UCSD-AML1 (cell line): ENCODE measurements around the gene ARHGAP27.

Source experiments
- DNase-seq: peaks from one replicate; lab custom pipeline; 2025; ENCODE audit not compliant: unreplicated experiment; lab: John Stamatoyannopoulos, UW

Gene ARHGAP27

GRCh38 chr17:45386178-45386577 lies 46.5 kb downstream of the ARHGAP27 start:
- DNase-seq: no peak

GRCh38 chr17:45385331-45385997 lies 47.2 kb downstream of the ARHGAP27 start:
- peak; percentile 86 for DNase-seq

GRCh38 chr17:45384789-45385262 lies 47.8 kb downstream of the ARHGAP27 start:
- DNase-seq: no peak

GRCh38 chr17:45384047-45384788 lies 48.5 kb downstream of the ARHGAP27 start:
- DNase-seq: peak; percentile 44

- DNase-seq: no peak
Observed at GRCh38 chr17:45383003-45383402, 49.7 kb downstream of the ARHGAP27 start.

GRCh38 chr17:45382226-45382625 lies 50.4 kb downstream of the ARHGAP27 start:
- no peak for DNase-seq

GRCh38 chr17:45380991-45381390 lies 51.7 kb downstream of the ARHGAP27 start:
- DNase-seq: no peak

GRCh38 chr17:45380046-45380765 lies 52.5 kb downstream of the ARHGAP27 start:
- DNase-seq: no peak

GRCh38 chr17:45377401-45377800 lies 55.3 kb downstream of the ARHGAP27 start:
- DNase-seq: no peak

GRCh38 chr17:45376171-45377005 lies 56.3 kb downstream of the ARHGAP27 start:
- no peak for DNase-seq

GRCh38 chr17:45374501-45374900 lies 58.2 kb downstream of the ARHGAP27 start:
- DNase-seq: no peak

GRCh38 chr17:45372325-45372869 lies 60.3 kb downstream of the ARHGAP27 start:
- DNase-seq: no peak

GRCh38 chr17:45371414-45372324 lies 61.0 kb downstream of the ARHGAP27 start:
- no peak for DNase-seq

- DNase-seq: no peak
Observed at GRCh38 chr17:45370949-45371413, 61.7 kb downstream of the ARHGAP27 start.

GRCh38 chr17:45369421-45369820 lies 63.2 kb downstream of the ARHGAP27 start:
- DNase-seq: no peak

GRCh38 chr17:45368651-45369050 lies 64.0 kb downstream of the ARHGAP27 start:
- no peak for DNase-seq

- no peak for DNase-seq
Observed at GRCh38 chr17:45367216-45367615, 65.5 kb downstream of the ARHGAP27 start.

- no peak for DNase-seq
Observed at GRCh38 chr17:45366691-45367090, 66.0 kb downstream of the ARHGAP27 start.

GRCh38 chr17:45366049-45366448 lies 66.6 kb downstream of the ARHGAP27 start:
- DNase-seq: no peak
